Chondrocyte (in vitro differentiated cells): ENCODE measurements around the gene SLC9C2. TPM values are rescaled to one million over a fixed set of nuclear protein-coding genes. Genes with fewer than 3 reads are reported as not detected.
"Not testable (repeated sequence)": the region's sequence is repeated elsewhere in the genome, so short reads cannot be mapped to it uniquely, and the experiment has no call there.

Experiments
- DNase-seq: peaks from one replicate; pipeline ENCODE4 v3.0.0; 2021; ENCODE audit warnings: mixed read lengths, low spot score
- H3K27ac Mint-ChIP-seq: one replicate; pipeline ENCODE4 v1.8.0; 2021; ENCODE audit warnings: mild to moderate bottlenecking, moderate library complexity, mixed read lengths; ENCODE audit not compliant: unreplicated experiment
- H3K27me3 Mint-ChIP-seq: 2 replicates; pipeline ENCODE4 v1.8.0; 2021; ENCODE audit warnings: low read depth, mixed read lengths
- H3K36me3 Mint-ChIP-seq: 2 replicates; pipeline ENCODE4 v1.8.0; 2021; ENCODE audit warnings: low read depth, mixed read lengths
- H3K4me1 Mint-ChIP-seq: 2 replicates; pipeline ENCODE4 v1.8.0; 2021; ENCODE audit warnings: low read depth, mild to moderate bottlenecking, mixed read lengths
- H3K4me3 Mint-ChIP-seq: one replicate; pipeline ENCODE4 v1.8.0; 2021; ENCODE audit warnings: mild to moderate bottlenecking, moderate library complexity, mixed read lengths; ENCODE audit not compliant: unreplicated experiment
- H3K9me3 Mint-ChIP-seq: 2 replicates; pipeline ENCODE4 v1.8.0; 2021; ENCODE audit warnings: low read depth, mixed read lengths
- CTCF ChIP-seq: fragments of 200-600 bp; sonication (generic); IDR thresholded peaks from 2 replicates; pipeline ENCODE4 v1.5.0; 2021; ENCODE audit warnings: antibody characterized with exemption, mild to moderate bottlenecking, moderate library complexity
- total RNA-seq: library from RNA; stranded (reverse); gene quantifications from 3 replicates; pipeline ENCODE4 v1.2.1, GENCODE V29; 2021

SLC9C2 gene
- total RNA-seq, 1 donor from 2014 or later: not detected

DNA sequence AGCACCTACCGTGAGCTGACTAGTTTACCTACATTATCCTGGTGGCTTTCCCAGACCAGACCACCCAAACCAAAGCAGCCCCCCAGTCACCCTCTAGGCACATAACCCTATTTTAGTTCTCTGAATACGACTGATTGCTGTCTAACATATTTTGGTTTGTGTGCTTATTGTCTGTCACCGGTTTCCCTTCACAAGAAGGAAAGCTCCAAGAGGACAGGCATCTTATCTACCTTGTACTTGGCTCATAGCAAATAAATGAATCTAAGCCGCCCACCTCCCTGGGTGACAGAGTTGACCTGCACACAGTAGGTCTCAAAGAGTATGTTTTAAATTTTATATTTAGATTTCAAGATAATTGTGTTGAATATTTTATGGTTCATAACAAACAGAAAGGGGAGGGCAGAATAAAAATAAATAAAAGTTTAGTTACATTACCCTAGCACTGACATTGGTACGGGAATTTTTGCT, 126.6 kb downstream of the SLC9C2 start:
- H3K4me3 Mint-ChIP-seq: peak overlapping the region; percentile 83

GRCh38 chr1:173475564-173476196, 127.2 kb downstream of the SLC9C2 start:
- Mint-ChIP-seq H3K27me3 (no peaks in the 10 kb centered on the region), H3K27ac (peak overlapping the region; percentile 81), H3K4me1 (peaks cover 57% of the 10 kb centered on the region), H3K4me3 (peak overlapping the region; percentile 83), H3K9me3 (no peaks in the 10 kb centered on the region), H3K36me3 (peaks cover 3% of the 10 kb centered on the region)
- TF ChIP-seq CTCF: no peak
- no peak for DNase-seq

More for the DNA sequence above, 126.6 kb downstream of the SLC9C2 start:
- TF ChIP-seq CTCF: no peak
- Mint-ChIP-seq H3K4me1 (peaks cover 57% of the 10 kb centered on the region), H3K9me3 (no peaks in the 10 kb centered on the region), H3K27me3 (no peaks in the 10 kb centered on the region), H3K27ac (peak overlapping the region; percentile 96), H3K36me3 (peaks cover 4% of the 10 kb centered on the region)
- DNase-seq: no peak

DNA sequence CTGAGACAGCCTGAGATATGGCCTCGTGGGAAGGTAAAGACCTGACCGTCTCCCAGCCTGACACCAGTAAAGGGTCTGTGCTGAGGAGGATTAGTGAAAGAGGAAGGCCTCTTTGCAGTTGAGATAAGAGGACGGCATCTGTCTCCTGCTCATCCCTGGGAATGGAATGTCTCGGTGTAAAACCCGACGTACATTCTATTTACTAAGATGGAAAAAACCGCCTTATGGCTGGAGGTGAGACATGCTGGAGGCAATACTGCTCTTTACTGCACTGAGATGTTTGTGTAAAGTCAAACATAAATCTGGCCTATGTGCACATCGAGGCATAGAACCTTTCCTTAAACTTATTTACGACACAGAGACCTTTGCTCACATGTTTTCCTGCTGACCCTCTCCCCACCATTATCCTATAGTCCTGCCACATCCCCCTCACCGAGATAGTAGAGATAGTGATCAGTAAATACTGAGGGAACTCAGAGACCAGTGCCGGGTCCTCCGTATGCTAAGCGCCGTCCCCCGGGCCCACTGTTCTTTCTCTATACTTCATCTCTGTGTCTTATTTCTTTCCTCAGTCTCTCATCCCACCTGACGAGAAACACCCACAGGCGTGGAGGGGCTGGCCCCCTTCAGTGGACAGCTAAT, 128.0 kb downstream of the SLC9C2 start:
- DNase-seq, H3K36me3 Mint-ChIP-seq, H3K9me3 Mint-ChIP-seq, H3K4me3 Mint-ChIP-seq, H3K27me3 Mint-ChIP-seq: not testable (repeated sequence)
- peak overlapping the region; percentile 94 for H3K27ac Mint-ChIP-seq
- peaks cover 53% of the 10 kb centered on the region for H3K4me1 Mint-ChIP-seq

GRCh38 chr1:173474097-173474779, 128.6 kb downstream of the SLC9C2 start:
- Mint-ChIP-seq H3K27me3 (no peaks in the 10 kb centered on the region), H3K27ac (peak overlapping the region; percentile 94), H3K4me3 (peak overlapping the region; percentile 56), H3K9me3 (no peaks in the 10 kb centered on the region), H3K36me3 (peaks cover 5% of the 10 kb centered on the region), H3K4me1 (peaks cover 47% of the 10 kb centered on the region)
- DNase-seq: no peak
- TF ChIP-seq CTCF: no peak

DNA sequence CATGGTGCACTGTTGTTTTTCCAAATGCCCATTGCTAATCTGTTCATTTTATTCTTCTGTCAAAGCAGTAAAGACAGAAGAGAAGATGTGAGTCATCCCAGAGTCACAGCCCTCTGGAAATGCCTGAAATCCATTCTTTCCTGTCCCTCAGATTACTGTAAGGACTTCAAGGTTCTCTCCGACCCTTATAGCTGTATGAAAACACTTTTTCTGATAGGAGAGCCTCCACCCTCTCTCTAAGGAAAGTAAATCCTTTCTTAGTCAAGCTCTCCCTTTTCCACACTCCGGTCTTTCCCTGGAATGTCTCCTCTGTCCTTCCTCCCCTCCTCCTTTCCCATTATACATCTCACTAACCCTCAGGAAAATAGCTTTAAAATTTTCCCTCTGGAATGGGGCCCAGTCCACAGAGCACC, 129.3 kb downstream of the SLC9C2 start:
- Mint-ChIP-seq H3K9me3 (no peaks in the 10 kb centered on the region), H3K4me1 (peaks cover 40% of the 10 kb centered on the region), H3K4me3 (peak overlapping the region; percentile 56), H3K27ac (peak overlapping the region; percentile 94), H3K27me3 (no peaks in the 10 kb centered on the region), H3K36me3 (peaks cover 5% of the 10 kb centered on the region)
- no peak for TF ChIP-seq CTCF
- no peak for DNase-seq
